Stomach (tissue), 4 donors: ENCODE measurements around the gene HPN.

ENCODE experiments used
- CTCF ChIP-seq, 7 experiments: fragments of 450-650 bp in 4 of 7; fragments of 200-600 bp in 3 of 7; sonication (generic) in 3 of 7; IDR thresholded peaks; one replicate each; pipeline ENCODE4 v1.5.1; 2016 to 2019; ENCODE audit warnings: antibody characterized with exemption in 7 of 7, control low read depth in 2 of 7, mild to moderate bottlenecking in 1 of 7
- EP300 ChIP-seq: sonication (generic); formaldehyde crosslinking; IDR thresholded peaks from one replicate; pipeline ENCODE4 v1.6.1; 2017; ENCODE audit warnings: antibody characterized with exemption
- POLR2A ChIP-seq, 4 donors: fragments of 450-650 bp; IDR thresholded peaks; one replicate each; pipeline ENCODE4 v1.6.1; 2016; ENCODE audit warnings: antibody characterized with exemption in 4 of 4, control low read depth in 2 of 4, mild to moderate bottlenecking in 1 of 4, moderate library complexity in 1 of 4
- POLR2AphosphoS5 ChIP-seq, 3 donors: sonication (generic); formaldehyde crosslinking; IDR thresholded peaks; one replicate each; pipeline ENCODE4 v1.6.1; 2016; ENCODE audit warnings: antibody characterized with exemption in 3 of 3

DNA sequence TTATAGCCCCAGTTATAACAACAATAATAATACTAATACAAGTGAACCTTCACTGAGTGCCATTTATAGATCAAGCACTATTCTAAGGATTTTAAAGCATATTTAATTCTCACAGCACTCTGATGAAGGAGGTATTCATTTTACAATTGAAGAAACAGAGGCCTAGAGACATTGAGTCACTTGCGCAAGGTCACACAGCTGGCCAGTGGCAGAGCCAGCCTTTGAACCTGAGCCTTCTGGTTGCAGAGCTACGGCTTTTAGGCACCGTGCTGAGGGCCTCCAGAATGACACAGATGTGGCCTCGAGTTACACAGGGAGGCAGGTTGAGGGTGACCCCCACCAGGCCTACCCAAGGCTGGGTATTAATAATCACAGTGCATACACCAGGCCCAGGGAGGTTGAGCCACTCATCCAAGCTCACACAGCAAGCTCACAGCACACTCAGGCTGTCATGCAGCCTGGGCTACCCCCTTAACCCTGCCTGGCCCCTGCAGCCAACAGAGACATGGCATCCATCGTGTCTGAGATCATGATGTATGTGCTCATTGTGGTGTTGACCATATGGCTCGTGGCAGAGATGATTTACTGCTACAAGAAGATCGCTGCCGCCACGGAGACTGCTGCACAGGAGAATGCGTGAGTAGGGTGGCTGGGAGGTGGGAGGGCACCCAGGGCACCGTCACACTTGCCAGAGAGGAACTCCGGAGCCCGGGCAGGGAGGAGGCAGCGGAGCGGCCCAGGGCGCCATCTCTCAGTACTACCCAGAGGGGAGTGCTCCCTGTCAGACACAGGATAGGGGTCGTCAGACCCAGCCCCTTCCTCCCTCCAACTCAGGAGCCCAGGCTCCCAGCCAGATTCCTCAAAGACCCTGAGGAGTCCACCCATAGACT is 2.7 kb upstream of the HPN start:
- TF ChIP-seq CTCF (IDR thresholded peaks at IDR 0.05), result no peak
- TF ChIP-seq EP300, result no peak
- TF ChIP-seq POLR2A (IDR thresholded peaks at IDR 0.05), result no peak
- TF ChIP-seq POLR2AphosphoS5 (IDR thresholded peaks at IDR 0.05), result no peak
